ENCODE results near the gene P2RY14.

The P2RY14 gene

DNA sequence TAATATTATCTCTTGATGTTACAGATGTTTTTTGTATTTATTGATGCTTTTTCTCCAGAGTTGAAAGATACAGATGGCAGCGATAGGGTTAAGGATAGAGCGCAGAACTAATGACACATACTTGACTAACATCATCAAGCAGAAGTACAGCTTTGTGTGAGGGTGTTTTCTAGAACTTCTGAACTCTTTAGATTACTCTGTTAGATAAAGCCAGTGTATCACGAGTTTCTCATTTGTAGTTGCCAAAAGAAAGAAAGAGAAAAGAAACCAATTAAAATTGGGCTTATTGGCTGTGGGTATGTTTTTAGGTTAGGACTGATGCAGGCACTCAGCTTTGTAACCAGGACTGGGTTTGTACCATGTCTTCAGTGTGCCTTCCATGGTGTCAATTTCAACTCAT lies 68.7 kb downstream of the P2RY14 start:
- H3K9ac ChIP-seq (ENCODE audit: low read length), result no peak overlapping the region
- no peaks in the 10 kb centered on the region for H3K27me3 ChIP-seq (ENCODE audit: control insufficient read depth, insufficient read depth, low read length)
- peaks cover 6% of the 10 kb centered on the region for H3K4me1 ChIP-seq (ENCODE audit: control insufficient read depth, low read depth, low read length)
- no peak overlapping the region for H3K4me3 ChIP-seq (ENCODE audit: low read length)
- H3K27ac ChIP-seq (ENCODE audit: low read length), result no peak overlapping the region
- H3K9me3 ChIP-seq (ENCODE audit: control insufficient read depth, low read depth, low read length), result no peaks in the 10 kb centered on the region
- H3K36me3 ChIP-seq (ENCODE audit: control insufficient read depth, low read depth, low read length), result no peaks in the 10 kb centered on the region

DNA sequence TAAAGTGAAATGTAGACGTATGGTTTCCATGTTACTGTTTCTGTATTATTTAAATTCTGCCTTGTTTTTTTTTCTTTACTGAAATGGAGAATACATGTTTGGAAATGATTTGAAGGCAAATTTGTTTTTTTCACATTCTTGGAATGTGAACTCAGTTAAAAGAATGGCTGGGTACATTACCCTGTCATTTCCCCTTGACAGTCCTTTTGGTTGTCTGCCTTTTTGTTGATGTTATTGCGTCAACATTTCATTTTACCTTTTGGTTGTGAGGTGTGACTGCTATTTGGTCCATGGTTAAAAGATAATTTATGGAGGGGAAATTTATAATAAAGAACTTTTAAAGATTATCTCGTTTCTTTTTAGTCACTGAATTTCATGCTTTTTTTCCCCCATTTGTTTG lies 72.1 kb downstream of the P2RY14 start:
- H3K27me3 ChIP-seq (ENCODE audit: control insufficient read depth, insufficient read depth, low read length), result no peaks in the 10 kb centered on the region
- H3K4me1 ChIP-seq (ENCODE audit: control insufficient read depth, low read depth, low read length), result peaks cover 5% of the 10 kb centered on the region
- H3K9ac ChIP-seq (ENCODE audit: low read length), result no peak overlapping the region
- H3K9me3 ChIP-seq (ENCODE audit: control insufficient read depth, low read depth, low read length), result no peaks in the 10 kb centered on the region
- H3K36me3 ChIP-seq (ENCODE audit: control insufficient read depth, low read depth, low read length), result no peaks in the 10 kb centered on the region
- no peak overlapping the region for H3K4me3 ChIP-seq (ENCODE audit: low read length)
- H3K27ac ChIP-seq (ENCODE audit: low read length), result no peak overlapping the region

DNA sequence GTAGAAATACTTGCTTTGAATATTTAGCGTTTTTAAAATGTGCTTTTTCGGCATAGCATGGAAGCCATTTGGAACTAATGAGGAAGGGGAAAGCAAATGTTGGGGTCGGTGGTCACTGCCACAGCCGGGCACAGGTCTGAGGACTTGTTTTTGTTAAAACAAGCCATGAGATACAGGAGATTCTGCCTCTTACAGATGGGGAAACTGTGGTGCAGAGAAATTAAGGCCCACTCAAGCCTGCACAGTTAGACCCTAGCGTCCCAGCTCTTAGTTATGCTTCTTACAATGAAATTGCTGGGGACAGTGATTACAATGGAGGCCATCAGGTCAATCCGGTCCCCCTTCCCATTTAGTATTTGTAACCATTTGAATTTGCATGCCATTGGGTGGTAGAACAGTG lies 72.9 kb downstream of the P2RY14 start:
- Histone ChIP-seq H3K4me3 (ENCODE audit: low read length) (no peak overlapping the region), H3K27ac (ENCODE audit: low read length) (no peak overlapping the region), H3K9ac (ENCODE audit: low read length) (no peak overlapping the region), H3K27me3 (ENCODE audit: control insufficient read depth, insufficient read depth, low read length) (no peaks in the 10 kb centered on the region), H3K36me3 (ENCODE audit: control insufficient read depth, low read depth, low read length) (no peaks in the 10 kb centered on the region), H3K9me3 (ENCODE audit: control insufficient read depth, low read depth, low read length) (no peaks in the 10 kb centered on the region), H3K4me1 (ENCODE audit: control insufficient read depth, low read depth, low read length) (no peaks in the 10 kb centered on the region)

DNA sequence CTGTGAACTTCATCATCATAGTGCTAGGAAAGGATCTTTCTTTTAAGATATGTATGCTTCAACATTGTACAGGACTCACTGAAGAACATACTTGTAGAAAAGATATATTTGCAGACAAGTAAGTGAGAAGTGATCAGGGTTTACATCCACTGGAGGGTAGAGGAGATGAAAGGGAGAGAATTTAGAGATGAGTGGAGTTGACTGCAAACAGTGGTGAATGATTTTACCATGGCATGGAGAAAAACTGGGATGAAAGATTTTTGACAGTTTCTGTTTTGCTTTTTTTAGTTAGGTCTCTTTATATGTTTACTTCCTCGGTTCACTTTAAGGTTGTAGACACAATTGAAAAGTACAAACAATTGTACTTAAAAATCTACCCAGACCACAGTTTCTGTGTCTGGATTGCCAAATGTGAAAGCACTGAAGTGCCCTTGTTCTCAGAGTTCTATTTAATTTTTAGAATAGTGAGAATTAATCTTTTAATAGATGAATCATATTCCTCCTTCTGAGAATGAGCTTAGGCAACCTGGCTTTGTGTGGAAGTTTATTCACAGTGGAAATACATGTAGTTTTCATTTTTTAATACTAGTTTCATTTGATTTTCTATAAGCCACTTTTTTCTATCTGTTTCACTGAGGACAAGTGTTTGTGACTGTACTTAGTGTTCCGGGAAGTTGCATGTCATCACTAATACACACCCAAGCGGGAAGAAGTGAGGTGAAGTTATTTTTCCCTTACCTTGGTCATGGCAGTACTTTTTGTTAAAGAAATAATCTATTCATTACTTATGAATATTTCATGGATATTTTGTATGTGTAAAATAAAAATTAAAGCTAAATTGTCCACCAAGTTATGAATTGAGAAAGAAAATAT lies 73.6 kb downstream of the P2RY14 start:
- no peak overlapping the region for H3K27ac ChIP-seq (ENCODE audit: low read length)
- no peaks in the 10 kb centered on the region for H3K4me1 ChIP-seq (ENCODE audit: control insufficient read depth, low read depth, low read length)
- H3K4me3 ChIP-seq (ENCODE audit: low read length), result no peak overlapping the region
- no peak overlapping the region for H3K9ac ChIP-seq (ENCODE audit: low read length)
- no peaks in the 10 kb centered on the region for H3K36me3 ChIP-seq (ENCODE audit: control insufficient read depth, low read depth, low read length)
- no peaks in the 10 kb centered on the region for H3K9me3 ChIP-seq (ENCODE audit: control insufficient read depth, low read depth, low read length)
- no peaks in the 10 kb centered on the region for H3K27me3 ChIP-seq (ENCODE audit: control insufficient read depth, insufficient read depth, low read length)

DNA sequence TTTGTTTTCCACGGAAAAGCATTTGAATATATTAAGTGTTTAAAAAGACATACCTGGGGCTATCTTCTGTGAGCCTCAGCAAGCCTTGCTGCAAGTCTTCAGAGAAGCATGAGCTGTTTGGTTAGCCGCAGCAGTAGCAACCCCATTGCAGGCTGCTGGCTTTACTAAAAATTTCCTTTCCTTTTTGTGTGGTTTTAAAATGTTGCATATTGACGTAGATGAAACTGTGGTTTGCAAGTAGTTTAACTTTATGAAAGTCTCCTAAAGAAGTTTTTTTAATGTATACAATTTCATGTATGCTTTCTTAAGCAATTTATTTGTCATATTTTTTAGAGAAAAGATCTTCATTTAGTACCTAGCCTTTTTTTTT lies 75.3 kb downstream of the P2RY14 start, which contains the start of gene GPR171:
Gene GPR171 (minus strand): TSS at position 166 of the 370 bp plus-strand sequence. CDS start 3,830 bp downstream, outside the sequence.
- Histone ChIP-seq H3K27ac (ENCODE audit: low read length) (no peak within 1 kb of the TSS), H3K4me1 (ENCODE audit: control insufficient read depth, low read depth, low read length) (no peaks in the 10 kb centered on the region), H3K27me3 (ENCODE audit: control insufficient read depth, insufficient read depth, low read length) (no peaks in the 10 kb centered on the region), H3K36me3 (ENCODE audit: control insufficient read depth, low read depth, low read length) (no peaks in the 10 kb centered on the region), H3K9ac (ENCODE audit: low read length) (no peak within 1 kb of the TSS), H3K9me3 (ENCODE audit: control insufficient read depth, low read depth, low read length) (no peaks in the 10 kb centered on the region), H3K4me3 (ENCODE audit: low read length) (no peak within 1 kb of the TSS)

DNA sequence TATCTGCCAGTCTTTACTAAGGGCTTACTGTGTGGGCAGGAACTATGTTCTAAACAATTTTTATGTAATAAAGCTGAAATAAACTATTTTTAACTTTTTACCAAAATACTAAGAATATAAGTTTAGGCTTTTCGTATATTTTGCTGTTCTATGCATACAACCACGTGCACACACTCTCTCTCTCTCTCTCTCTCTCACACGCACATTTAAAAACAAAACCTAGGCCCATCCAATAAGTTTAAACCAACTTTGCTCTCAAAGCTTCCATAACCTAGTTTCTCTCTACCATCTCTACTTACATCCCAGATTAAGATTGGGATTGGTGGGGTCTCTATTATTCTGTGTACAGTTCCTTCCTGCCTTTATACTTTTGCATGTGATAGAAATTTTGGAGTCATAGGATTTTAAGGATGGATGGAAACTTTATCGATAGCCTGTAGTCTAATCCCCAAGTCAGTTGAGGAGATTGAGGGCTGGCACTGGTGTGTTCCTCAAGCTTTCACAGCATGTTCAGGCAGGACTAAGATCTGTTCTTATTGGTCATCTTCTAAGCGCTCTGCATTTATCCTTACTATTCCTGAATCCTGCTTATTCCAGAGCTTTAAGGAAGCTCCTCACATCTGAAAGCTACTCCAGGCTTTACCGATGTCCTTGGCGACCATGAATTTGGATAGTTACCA lies 77.2 kb downstream of the P2RY14 start:
- H3K9me3 ChIP-seq (ENCODE audit: control insufficient read depth, low read depth, low read length), result no peaks in the 10 kb centered on the region
- H3K4me3 ChIP-seq (ENCODE audit: low read length), result no peak overlapping the region
- H3K27ac ChIP-seq (ENCODE audit: low read length), result no peak overlapping the region
- no peaks in the 10 kb centered on the region for H3K27me3 ChIP-seq (ENCODE audit: control insufficient read depth, insufficient read depth, low read length)
- H3K9ac ChIP-seq (ENCODE audit: low read length), result no peak overlapping the region
- H3K4me1 ChIP-seq (ENCODE audit: control insufficient read depth, low read depth, low read length), result no peaks in the 10 kb centered on the region
- no peaks in the 10 kb centered on the region for H3K36me3 ChIP-seq (ENCODE audit: control insufficient read depth, low read depth, low read length)

DNA sequence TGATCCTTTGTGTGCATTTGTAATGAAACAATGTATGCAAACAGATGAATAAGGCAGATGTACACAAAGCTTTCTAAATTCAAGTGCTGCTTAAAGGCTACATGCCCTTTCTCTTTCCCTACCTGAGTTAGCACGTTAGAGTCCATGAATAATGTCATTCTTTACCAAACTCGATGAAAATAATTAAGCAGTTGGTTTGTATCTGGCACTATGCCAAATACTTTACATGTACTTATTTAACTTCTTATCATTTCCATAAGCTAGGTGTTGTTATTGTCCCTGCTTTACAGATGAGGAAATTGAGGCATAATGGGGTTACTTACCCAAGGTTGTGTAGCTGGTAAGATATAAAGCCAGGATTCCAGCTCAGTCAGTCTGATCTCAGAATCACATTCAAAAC lies 77.8 kb downstream of the P2RY14 start:
- Histone ChIP-seq H3K4me1 (ENCODE audit: control insufficient read depth, low read depth, low read length) (no peaks in the 10 kb centered on the region), H3K36me3 (ENCODE audit: control insufficient read depth, low read depth, low read length) (no peaks in the 10 kb centered on the region), H3K27ac (ENCODE audit: low read length) (no peak overlapping the region), H3K9me3 (ENCODE audit: control insufficient read depth, low read depth, low read length) (no peaks in the 10 kb centered on the region), H3K27me3 (ENCODE audit: control insufficient read depth, insufficient read depth, low read length) (no peaks in the 10 kb centered on the region), H3K9ac (ENCODE audit: low read length) (no peak overlapping the region), H3K4me3 (ENCODE audit: low read length) (no peak overlapping the region)

DNA sequence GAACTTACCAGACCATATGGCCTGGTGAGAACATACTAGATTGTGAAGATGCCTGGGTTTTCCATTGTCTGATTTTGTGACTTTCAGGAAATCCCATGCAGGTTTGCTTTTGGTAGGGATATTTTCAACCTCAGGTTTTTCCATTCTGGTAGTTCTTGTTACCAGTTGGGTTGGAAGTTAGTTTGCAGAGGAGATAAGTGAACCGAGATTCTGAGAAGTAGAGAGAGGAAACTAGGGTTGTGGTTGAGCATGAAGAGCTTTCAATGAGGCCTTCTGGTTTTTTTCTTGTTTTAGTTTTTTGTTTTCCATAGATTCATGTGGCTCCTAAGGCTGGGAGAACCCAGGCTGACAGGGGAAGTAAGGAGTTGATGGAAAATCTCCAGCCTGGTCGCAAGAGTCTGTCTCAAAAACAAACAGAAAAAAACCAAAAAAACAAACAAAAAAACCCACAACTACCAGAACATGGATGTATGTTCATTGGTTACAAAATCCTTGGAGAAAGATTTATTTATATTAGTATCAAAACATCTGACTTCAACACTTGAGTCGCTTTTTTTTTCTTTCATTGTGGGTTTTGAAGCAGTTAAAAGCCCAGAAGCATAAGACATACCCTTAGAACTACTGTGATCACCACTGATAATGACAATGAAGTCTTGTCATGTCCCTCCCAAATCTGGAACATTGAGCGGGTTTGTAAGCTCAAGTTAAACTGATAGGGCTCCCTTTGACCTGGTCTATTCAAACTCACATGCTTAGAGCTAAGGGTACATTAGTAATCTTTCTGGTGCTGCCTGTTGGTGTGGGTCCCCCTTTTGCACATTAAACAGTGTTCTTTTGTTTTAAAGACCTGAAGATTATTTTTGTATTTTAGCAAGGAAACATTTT lies 78.5 kb downstream of the P2RY14 start:
- Histone ChIP-seq H3K4me1 (ENCODE audit: control insufficient read depth, low read depth, low read length) (no peaks in the 10 kb centered on the region), H3K36me3 (ENCODE audit: control insufficient read depth, low read depth, low read length) (no peaks in the 10 kb centered on the region), H3K9ac (ENCODE audit: low read length) (no peak overlapping the region), H3K4me3 (ENCODE audit: low read length) (no peak overlapping the region), H3K27ac (ENCODE audit: low read length) (no peak overlapping the region), H3K9me3 (ENCODE audit: control insufficient read depth, low read depth, low read length) (no peaks in the 10 kb centered on the region), H3K27me3 (ENCODE audit: control insufficient read depth, insufficient read depth, low read length) (no peaks in the 10 kb centered on the region)

DNA sequence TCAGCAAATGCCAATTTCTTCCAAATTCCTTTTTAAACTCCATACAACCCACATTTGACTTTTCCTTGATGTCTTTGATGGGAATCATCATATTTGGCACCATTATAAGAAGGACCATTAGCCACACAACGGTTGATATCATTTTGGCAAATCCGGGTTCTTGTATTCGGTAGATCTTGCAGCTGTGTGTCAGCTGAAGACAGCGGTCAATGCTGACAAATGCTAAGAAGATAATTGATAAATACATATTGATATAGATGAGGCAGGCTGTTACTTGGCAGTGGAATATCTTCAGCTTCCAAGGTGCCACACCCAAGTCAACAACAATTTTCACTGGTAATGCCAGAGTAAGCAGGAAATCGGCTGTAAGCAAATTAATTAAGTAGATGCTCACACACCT lies 79.5 kb downstream of the P2RY14 start:
- H3K9me3 ChIP-seq (ENCODE audit: control insufficient read depth, low read depth, low read length), result no peaks in the 10 kb centered on the region
- H3K4me1 ChIP-seq (ENCODE audit: control insufficient read depth, low read depth, low read length), result no peaks in the 10 kb centered on the region
- no peak overlapping the region for H3K9ac ChIP-seq (ENCODE audit: low read length)

DNA sequence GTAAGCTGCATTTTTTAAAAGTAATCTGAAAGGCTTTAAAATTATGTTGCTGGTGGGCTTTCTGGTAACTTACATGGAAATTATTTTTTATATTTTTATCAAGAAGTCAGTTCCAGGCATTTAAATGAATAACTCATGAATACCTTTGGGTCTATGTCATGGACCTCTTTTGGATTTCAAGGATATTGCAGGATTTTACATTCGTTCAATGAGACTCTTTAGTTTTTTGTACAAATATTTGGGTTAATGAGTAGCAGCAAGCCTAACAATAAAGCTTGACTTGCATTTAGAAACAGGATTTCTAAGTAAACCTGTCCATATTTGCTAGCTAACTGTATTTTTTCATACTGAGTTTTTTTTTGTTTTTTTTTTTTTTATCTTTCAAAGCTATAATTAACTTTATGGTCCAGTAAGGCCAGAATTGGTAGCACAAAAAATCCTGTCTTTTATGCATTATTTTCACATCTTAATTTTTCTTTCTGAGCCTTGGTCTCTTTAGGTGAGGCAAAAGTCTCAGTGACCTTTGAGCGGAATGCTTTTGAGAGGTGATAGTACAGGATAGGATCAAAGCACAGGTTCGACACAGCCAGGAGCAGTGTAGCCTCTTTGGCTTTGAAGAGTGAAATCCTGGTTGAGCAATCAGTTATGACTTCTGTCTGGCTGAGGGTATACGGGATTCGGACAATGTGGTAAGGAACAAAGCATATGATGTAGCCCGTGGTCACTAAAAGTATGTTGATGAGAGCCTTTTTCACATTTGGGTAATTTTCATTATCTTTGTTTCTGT lies 80.2 kb downstream of the P2RY14 start:
- H3K27ac ChIP-seq (ENCODE audit: low read length), result no peak overlapping the region
- no peak overlapping the region for H3K9ac ChIP-seq (ENCODE audit: low read length)
- no peaks in the 10 kb centered on the region for H3K36me3 ChIP-seq (ENCODE audit: control insufficient read depth, low read depth, low read length)
- H3K9me3 ChIP-seq (ENCODE audit: control insufficient read depth, low read depth, low read length), result no peaks in the 10 kb centered on the region
- H3K27me3 ChIP-seq (ENCODE audit: control insufficient read depth, insufficient read depth, low read length), result no peaks in the 10 kb centered on the region
- H3K4me1 ChIP-seq (ENCODE audit: control insufficient read depth, low read depth, low read length), result no peaks in the 10 kb centered on the region
- no peak overlapping the region for H3K4me3 ChIP-seq (ENCODE audit: low read length)

More for the DNA sequence above, 79.5 kb downstream of the P2RY14 start:
- Histone ChIP-seq H3K36me3 (ENCODE audit: control insufficient read depth, low read depth, low read length) (no peaks in the 10 kb centered on the region), H3K27me3 (ENCODE audit: control insufficient read depth, insufficient read depth, low read length) (no peaks in the 10 kb centered on the region), H3K4me3 (ENCODE audit: low read length) (no peak overlapping the region), H3K27ac (ENCODE audit: low read length) (no peak overlapping the region)

DNA sequence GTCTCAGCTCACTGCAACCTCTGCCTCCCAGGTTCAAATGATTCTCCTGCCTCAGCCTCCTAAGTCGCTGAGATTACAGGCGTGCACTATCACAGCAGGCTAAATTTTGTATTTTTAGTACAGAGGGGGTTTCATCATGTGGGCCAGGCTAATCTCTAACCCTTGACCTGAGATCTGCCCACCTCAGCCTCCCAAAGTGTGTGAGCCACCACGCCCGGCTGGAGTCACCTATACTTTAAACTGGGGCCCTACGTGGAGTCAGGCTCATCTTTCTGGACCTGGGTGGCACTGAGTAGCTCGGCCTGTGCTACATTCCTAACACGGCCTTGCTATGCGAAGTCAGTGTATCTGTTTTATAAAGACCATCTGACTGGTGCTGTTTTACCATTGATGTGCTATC lies 81.1 kb downstream of the P2RY14 start:
- H3K4me3 ChIP-seq (ENCODE audit: low read length), result no peak overlapping the region
- H3K27me3 ChIP-seq (ENCODE audit: control insufficient read depth, insufficient read depth, low read length), result no peaks in the 10 kb centered on the region
- H3K4me1 ChIP-seq (ENCODE audit: control insufficient read depth, low read depth, low read length), result no peaks in the 10 kb centered on the region
- no peak overlapping the region for H3K9ac ChIP-seq (ENCODE audit: low read length)
- no peak overlapping the region for H3K27ac ChIP-seq (ENCODE audit: low read length)
- no peaks in the 10 kb centered on the region for H3K9me3 ChIP-seq (ENCODE audit: control insufficient read depth, low read depth, low read length)
- no peaks in the 10 kb centered on the region for H3K36me3 ChIP-seq (ENCODE audit: control insufficient read depth, low read depth, low read length)
